ENCODE results near the gene C1R.
"Not testable (repeated sequence)": the region's sequence is repeated elsewhere in the genome, so short reads cannot be mapped to it uniquely, and the experiment has no call there.

C1R gene

DNA sequence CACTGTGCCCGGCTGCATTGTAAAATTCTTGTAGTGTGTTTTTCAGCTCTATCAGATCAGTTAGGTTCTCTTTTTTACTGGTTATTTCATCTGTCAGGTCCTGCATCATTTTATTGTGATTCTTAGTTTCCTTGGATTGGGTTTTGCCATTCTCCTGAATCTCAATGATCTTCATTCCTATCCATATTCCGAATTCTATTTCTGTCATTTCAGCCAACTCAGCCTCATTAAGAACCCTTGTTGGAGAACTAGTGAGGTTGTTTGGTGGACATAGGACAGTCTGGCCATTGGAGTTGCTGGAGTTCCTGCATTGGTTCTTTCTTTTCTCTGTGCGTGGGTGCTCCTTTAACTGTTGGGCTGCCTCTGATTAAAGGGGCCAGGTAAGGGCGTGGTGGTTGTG, 37.3 kb downstream of the C1R start:
- H2AFZ ChIP-seq (ENCODE audit: low read length) = no peak overlapping the region

DNA sequence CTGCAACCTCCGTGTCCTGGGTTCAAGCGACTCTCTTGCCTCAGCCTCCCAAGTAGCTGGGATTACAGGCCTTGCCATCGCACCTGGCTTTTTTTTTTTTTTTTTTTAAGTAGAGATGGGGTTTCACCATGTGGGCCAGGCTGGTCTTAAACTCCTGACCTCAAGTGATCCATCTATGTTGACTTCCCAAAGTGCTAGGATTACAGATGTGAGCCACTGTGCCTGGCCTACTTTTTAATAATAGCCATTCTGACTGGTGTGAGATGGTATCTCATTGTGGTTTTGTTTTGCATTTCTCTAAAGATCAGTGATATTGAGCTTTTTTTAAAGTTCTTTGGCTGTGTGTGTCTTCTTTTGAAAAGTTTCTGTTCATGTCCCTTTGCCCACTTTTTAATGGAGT, 42.3 kb downstream of the C1R start:
- H3K9me2 ChIP-seq (replicated peaks; ENCODE audit: insufficient read depth, low read length); H3K9me3 ChIP-seq (replicated peaks; ENCODE audit: insufficient read depth, low read length); H2AFZ ChIP-seq (ENCODE audit: low read length); H3K9ac ChIP-seq (ENCODE audit: low read length); H3K27ac ChIP-seq (ENCODE audit: low read length); H3K4me2 ChIP-seq (ENCODE audit: low read depth, low read length); H3F3A ChIP-seq (ENCODE audit: insufficient read depth, low read length); H3K27me3 ChIP-seq (replicated peaks; ENCODE audit: insufficient read depth, low read length); H3K36me3 ChIP-seq (replicated peaks; ENCODE audit: insufficient read depth, low read length); H3K4me3 ChIP-seq (ENCODE audit: low read length); H3K79me2 ChIP-seq (ENCODE audit: low read length); H4K20me1 ChIP-seq (ENCODE audit: insufficient read depth, low read length): not testable (repeated sequence)
- peaks cover 16% of the 10 kb centered on the region for H3K4me1 ChIP-seq (ENCODE audit: low read length)
- peak; percentile 20 for DNase-seq

More for the DNA sequence above, 37.3 kb downstream of the C1R start:
- no peak overlapping the region for H3K9ac ChIP-seq (ENCODE audit: low read length)
- H3K9me2 ChIP-seq (replicated peaks; ENCODE audit: insufficient read depth, low read length) = no peaks in the 10 kb centered on the region
- no peak overlapping the region for H3K4me2 ChIP-seq (ENCODE audit: low read depth, low read length)
- no peaks in the 10 kb centered on the region for H3K36me3 ChIP-seq (replicated peaks; ENCODE audit: insufficient read depth, low read length)
- H3K27me3 ChIP-seq (replicated peaks; ENCODE audit: insufficient read depth, low read length) = no peaks in the 10 kb centered on the region
- H3K79me2 ChIP-seq (ENCODE audit: low read length) = no peaks in the 10 kb centered on the region
- H4K20me1 ChIP-seq (ENCODE audit: insufficient read depth, low read length) = no peaks in the 10 kb centered on the region
- no peak for DNase-seq
- no peak for TF ChIP-seq EZH2 (optimal IDR thresholded peaks at IDR 0.05; ENCODE audit: low read depth, low read length)
- no peak for TF ChIP-seq EZH2phosphoT487 (IDR thresholded peaks at IDR 0.05; ENCODE audit: low read length)
- TF ChIP-seq, protein P1, sequence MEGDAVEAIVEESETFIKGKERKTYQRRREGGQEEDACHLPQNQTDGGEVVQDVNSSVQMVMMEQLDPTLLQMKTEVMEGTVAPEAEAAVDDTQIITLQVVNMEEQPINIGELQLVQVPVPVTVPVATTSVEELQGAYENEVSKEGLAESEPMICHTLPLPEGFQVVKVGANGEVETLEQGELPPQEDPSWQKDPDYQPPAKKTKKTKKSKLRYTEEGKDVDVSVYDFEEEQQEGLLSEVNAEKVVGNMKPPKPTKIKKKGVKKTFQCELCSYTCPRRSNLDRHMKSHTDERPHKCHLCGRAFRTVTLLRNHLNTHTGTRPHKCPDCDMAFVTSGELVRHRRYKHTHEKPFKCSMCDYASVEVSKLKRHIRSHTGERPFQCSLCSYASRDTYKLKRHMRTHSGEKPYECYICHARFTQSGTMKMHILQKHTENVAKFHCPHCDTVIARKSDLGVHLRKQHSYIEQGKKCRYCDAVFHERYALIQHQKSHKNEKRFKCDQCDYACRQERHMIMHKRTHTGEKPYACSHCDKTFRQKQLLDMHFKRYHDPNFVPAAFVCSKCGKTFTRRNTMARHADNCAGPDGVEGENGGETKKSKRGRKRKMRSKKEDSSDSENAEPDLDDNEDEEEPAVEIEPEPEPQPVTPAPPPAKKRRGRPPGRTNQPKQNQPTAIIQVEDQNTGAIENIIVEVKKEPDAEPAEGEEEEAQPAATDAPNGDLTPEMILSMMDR (IDR thresholded peaks at IDR 0.05; ENCODE audit: low read length) = no peak
- H3K4me1 ChIP-seq (ENCODE audit: low read length) = peaks cover 4% of the 10 kb centered on the region; the same call in 1 of the 2 replicates
- H3K4me3 ChIP-seq (ENCODE audit: low read length) = no peak overlapping the region
- H3F3A ChIP-seq (ENCODE audit: insufficient read depth, low read length) = no peaks in the 10 kb centered on the region
- H3K9me3 ChIP-seq (replicated peaks; ENCODE audit: insufficient read depth, low read length) = no peaks in the 10 kb centered on the region
- H3K27ac ChIP-seq (ENCODE audit: low read length) = no peak overlapping the region

DNA sequence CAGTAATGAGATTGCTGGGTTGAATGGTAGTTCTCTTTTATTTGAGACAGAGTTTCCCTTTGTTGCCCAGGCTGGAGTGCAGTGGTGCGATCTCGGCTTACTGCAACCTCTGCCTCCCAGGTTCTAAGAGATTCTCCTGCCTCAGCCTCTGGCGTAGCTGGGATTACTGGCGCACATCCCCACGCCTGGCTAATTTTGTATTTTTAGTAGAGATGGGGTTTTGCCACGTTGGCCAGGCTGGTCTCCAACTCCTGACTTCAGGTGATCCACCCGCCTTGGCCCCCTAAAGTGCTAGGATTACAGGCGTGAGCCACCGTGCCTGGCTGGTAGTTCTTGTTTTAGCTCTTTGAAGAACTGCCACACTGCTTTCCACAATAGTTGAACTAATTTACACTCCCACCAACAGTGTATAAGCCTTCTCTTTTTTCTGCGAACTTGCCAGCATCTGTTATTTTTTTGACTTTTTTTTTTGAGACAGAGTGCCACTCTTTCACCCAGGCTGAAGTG, 42.7 kb downstream of the C1R start:
- H4K20me1 ChIP-seq (ENCODE audit: insufficient read depth, low read length); H3K4me3 ChIP-seq (ENCODE audit: low read length); H3K27ac ChIP-seq (ENCODE audit: low read length); DNase-seq; H3K27me3 ChIP-seq (replicated peaks; ENCODE audit: insufficient read depth, low read length); H3F3A ChIP-seq (ENCODE audit: insufficient read depth, low read length); H3K79me2 ChIP-seq (ENCODE audit: low read length); H3K4me2 ChIP-seq (ENCODE audit: low read depth, low read length); H3K36me3 ChIP-seq (replicated peaks; ENCODE audit: insufficient read depth, low read length); H3K9ac ChIP-seq (ENCODE audit: low read length); H3K9me3 ChIP-seq (replicated peaks; ENCODE audit: insufficient read depth, low read length); H2AFZ ChIP-seq (ENCODE audit: low read length); H3K9me2 ChIP-seq (replicated peaks; ENCODE audit: insufficient read depth, low read length): not testable (repeated sequence)
- H3K4me1 ChIP-seq (ENCODE audit: low read length) = peaks cover 16% of the 10 kb centered on the region

DNA sequence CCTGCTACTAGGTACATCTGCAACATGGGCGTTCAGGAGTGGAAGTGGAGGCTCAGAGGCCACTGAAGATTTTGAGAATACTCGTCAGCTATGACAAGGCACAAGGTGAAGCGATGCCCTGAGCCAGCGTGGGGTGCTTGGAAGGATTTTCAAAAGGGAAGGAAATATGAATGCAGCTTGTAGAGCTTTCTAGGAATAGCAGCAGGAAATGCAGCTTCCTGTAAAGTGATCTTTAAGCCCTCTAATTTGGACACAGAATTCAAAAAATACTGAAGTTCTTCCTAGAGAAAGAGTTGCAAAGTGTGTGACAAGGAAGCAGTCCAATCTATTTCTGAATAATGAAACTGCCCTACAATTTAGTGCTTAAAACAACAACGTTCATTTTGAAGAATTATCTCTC, 44.9 kb downstream of the C1R start:
- no peaks in the 10 kb centered on the region for H3K36me3 ChIP-seq (replicated peaks; ENCODE audit: insufficient read depth, low read length)
- H3K79me2 ChIP-seq (ENCODE audit: low read length) = no peaks in the 10 kb centered on the region
- H3K9me2 ChIP-seq (replicated peaks; ENCODE audit: insufficient read depth, low read length) = no peaks in the 10 kb centered on the region
- H3K9ac ChIP-seq (ENCODE audit: low read length) = peak overlapping the region; percentile 1; the same call in 1 of the 2 replicates
- H3K27ac ChIP-seq (ENCODE audit: low read length) = no peak overlapping the region
- H3K4me3 ChIP-seq (ENCODE audit: low read length) = peak overlapping the region; percentile 4; the same call in 1 of the 2 replicates
- H3K27me3 ChIP-seq (replicated peaks; ENCODE audit: insufficient read depth, low read length) = no peaks in the 10 kb centered on the region
- peak overlapping the region; percentile 38 for H3K4me2 ChIP-seq (ENCODE audit: low read depth, low read length)
- H2AFZ ChIP-seq (ENCODE audit: low read length) = peak overlapping the region; percentile 82
- no peak for DNase-seq
- no peaks in the 10 kb centered on the region for H3K9me3 ChIP-seq (replicated peaks; ENCODE audit: insufficient read depth, low read length)
- 0 out of 2 replicates have a peak, but pooled peaks cover 4% of the 10 kb centered on the region for H3F3A ChIP-seq (ENCODE audit: insufficient read depth, low read length)
- peaks cover 16% of the 10 kb centered on the region for H3K4me1 ChIP-seq (ENCODE audit: low read length)
- H4K20me1 ChIP-seq (ENCODE audit: insufficient read depth, low read length) = no peaks in the 10 kb centered on the region
- TF ChIP-seq EZH2 (optimal IDR thresholded peaks at IDR 0.05; ENCODE audit: low read depth, low read length) (no peak), EZH2phosphoT487 (IDR thresholded peaks at IDR 0.05; ENCODE audit: low read length) (no peak)
- TF ChIP-seq, protein P1 (IDR thresholded peaks at IDR 0.05; ENCODE audit: low read length) = no peak

Data from MM.1S (cell line).